Measurements from ENCODE around the gene GLOD5.
"Not testable (repeated sequence)": the region's sequence is repeated elsewhere in the genome, so short reads cannot be mapped to it uniquely, and the experiment has no call there.

GLOD5 gene

DNA sequence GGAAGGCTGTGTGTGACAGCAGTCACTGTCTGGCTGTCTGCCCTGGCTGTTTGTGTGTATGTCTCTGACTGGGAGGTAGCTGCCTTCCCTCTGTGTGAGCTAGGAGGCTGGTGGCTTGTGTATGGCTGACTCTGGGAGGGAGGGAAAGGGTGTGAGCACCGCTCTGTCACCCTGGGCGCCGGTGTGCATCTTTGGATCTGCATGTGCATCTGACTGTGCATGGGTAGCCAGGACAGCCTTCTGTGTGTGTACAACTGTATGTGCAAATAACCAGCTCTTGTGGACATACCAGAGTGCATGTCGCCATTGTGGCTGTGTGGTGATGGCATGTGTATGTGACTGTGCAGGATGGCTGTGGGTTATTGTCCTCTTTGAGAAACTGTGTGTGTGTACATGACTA, 57.3 kb downstream of the GLOD5 start:
- no peak for TF ChIP-seq ESRRG (CRISPR knock-in tag; IDR thresholded peaks at IDR 0.05)
- TF ChIP-seq, protein P1, sequence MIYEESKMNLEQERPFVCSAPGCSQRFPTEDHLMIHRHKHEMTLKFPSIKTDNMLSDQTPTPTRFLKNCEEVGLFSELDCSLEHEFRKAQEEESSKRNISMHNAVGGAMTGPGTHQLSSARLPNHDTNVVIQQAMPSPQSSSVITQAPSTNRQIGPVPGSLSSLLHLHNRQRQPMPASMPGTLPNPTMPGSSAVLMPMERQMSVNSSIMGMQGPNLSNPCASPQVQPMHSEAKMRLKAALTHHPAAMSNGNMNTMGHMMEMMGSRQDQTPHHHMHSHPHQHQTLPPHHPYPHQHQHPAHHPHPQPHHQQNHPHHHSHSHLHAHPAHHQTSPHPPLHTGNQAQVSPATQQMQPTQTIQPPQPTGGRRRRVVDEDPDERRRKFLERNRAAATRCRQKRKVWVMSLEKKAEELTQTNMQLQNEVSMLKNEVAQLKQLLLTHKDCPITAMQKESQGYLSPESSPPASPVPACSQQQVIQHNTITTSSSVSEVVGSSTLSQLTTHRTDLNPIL (CRISPR knock-in tag; IDR thresholded peaks at IDR 0.05; ENCODE audit: low read depth), result no peak
- no peak for TF ChIP-seq ZC3H10 (CRISPR knock-in tag; IDR thresholded peaks at IDR 0.05)
- no peak for TF ChIP-seq ZNF70 (CRISPR knock-in tag; IDR thresholded peaks at IDR 0.05)
- no peak for TF ChIP-seq SNAI2 (CRISPR knock-in tag; IDR thresholded peaks at IDR 0.05)
- no peak; the same call in 2 of the 3 replicates for ATAC-seq

- ATAC-seq, result not testable (repeated sequence)
Measured at GRCh38 chrX:48819394-48819793, 57.8 kb downstream of the GLOD5 start.

DNA sequence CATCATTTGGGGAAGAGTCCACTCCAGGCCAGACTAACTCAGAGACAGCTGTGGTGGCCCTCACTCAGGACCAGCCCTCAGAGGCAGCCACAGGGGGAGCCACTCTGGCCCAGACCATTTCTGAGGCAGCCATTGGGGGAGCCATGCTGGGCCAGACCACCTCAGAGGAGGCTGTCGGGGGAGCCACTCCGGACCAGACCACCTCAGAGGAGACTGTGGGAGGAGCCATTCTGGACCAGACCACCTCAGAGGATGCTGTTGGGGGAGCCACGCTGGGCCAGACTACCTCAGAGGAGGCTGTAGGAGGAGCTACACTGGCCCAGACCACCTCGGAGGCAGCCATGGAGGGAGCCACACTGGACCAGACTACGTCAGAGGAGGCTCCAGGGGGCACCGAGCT, 61.5 kb downstream of the GLOD5 start:
- no peak for ATAC-seq

More for the DNA sequence above, 61.5 kb downstream of the GLOD5 start:
- TF ChIP-seq CSDC2 (CRISPR knock-in tag; IDR thresholded peaks at IDR 0.05) (no peak), ARNTL (CRISPR knock-in tag; IDR thresholded peaks at IDR 0.05; ENCODE audit: borderline replicate concordance, low read depth) (no peak), TOX (CRISPR knock-in tag; IDR thresholded peaks at IDR 0.05; ENCODE audit: borderline replicate concordance) (no peak), OSR1 (CRISPR knock-in tag; IDR thresholded peaks at IDR 0.05) (no peak), ZNF70 (CRISPR knock-in tag; IDR thresholded peaks at IDR 0.05) (no peak), ZNF565 (CRISPR knock-in tag; conservative IDR thresholded peaks at IDR 0.05; ENCODE audit: low read depth) (no peak), PATZ1 (CRISPR knock-in tag; IDR thresholded peaks at IDR 0.05; ENCODE audit: borderline replicate concordance) (no peak), SNAI2 (CRISPR knock-in tag; IDR thresholded peaks at IDR 0.05) (no peak), ISL1 (CRISPR knock-in tag; IDR thresholded peaks at IDR 0.05) (no peak), CSRNP3 (CRISPR knock-in tag; IDR thresholded peaks at IDR 0.05) (no peak)
